C4-2B (cell line): ENCODE measurements around the gene SLC16A8.

ENCODE experiments used
- ZFX ChIP-seq: fragments of 450-650 bp; IDR thresholded peaks from 2 replicates; pipeline ENCODE4 v1.6.1; 2017
- TF ChIP-seq, protein P1 (sequence below): fragments of 450-650 bp; conservative IDR thresholded peaks from 2 replicates; pipeline ENCODE4 v1.5.1; 2017; ENCODE audit warnings: mild to moderate bottlenecking

DNA sequence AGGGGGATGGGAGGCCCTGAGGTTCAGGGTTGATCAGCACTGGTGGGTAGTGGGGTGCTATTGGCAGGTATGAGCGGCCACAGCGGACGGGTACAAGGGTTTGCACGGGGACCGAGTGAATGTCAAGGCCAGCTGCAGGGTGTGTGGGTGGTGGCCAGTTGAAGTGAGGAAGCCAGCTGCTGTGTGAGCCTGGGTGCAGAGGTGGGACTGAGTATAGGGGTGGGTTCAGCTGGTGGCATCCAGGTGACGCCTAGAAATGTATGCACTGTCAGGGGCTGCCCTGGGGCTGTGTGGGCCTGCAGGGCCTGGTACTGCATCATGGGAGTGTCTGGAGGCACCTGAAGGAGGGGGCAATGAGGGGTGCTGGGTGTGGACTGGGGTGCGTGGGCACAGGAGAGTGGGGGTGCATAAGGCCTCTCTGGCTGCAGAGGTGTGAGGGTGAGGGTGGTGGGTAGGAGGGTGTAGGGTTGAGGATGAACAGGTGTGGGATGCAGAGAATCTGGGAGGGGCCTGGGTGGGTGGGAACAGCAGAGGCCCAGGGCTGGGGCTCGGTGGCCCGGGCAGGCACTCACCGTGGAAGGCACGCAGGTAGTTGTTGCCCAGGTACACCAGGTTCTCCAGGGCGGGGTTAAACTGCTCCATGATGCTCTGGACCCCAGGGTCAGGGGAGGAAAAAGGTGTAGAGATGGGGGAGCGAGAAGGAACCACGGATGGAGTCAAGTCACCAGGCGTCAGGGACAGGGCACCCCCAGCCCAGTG is 24.8 kb upstream of the SLC16A8 start:
- TF ChIP-seq, protein P1, sequence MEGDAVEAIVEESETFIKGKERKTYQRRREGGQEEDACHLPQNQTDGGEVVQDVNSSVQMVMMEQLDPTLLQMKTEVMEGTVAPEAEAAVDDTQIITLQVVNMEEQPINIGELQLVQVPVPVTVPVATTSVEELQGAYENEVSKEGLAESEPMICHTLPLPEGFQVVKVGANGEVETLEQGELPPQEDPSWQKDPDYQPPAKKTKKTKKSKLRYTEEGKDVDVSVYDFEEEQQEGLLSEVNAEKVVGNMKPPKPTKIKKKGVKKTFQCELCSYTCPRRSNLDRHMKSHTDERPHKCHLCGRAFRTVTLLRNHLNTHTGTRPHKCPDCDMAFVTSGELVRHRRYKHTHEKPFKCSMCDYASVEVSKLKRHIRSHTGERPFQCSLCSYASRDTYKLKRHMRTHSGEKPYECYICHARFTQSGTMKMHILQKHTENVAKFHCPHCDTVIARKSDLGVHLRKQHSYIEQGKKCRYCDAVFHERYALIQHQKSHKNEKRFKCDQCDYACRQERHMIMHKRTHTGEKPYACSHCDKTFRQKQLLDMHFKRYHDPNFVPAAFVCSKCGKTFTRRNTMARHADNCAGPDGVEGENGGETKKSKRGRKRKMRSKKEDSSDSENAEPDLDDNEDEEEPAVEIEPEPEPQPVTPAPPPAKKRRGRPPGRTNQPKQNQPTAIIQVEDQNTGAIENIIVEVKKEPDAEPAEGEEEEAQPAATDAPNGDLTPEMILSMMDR: no peak
- TF ChIP-seq ZFX: no peak
